ENCODE data around the gene NR6A1. TPM values are rescaled to one million over a fixed set of nuclear protein-coding genes. Genes with fewer than 3 reads are reported as not detected.

NR6A1 gene
- total RNA-seq, 6 donors from 2014 or later: 4.2 to 34.6 (median 8.2) TPM

GRCh38 chr9:124549016-124549415 lies 222.1 kb downstream of the NR6A1 start:
- H3K36me3 ChIP-seq: no peaks in the 10 kb centered on the region
- H3K4me1 ChIP-seq: peaks cover 0 to 6% (median 2%) of the 10 kb centered on the region in 4 donors
- H3K9me3 ChIP-seq: no peaks in the 10 kb centered on the region
- no peak for ATAC-seq (ENCODE audit: low FRiP score in 2 of 2)
- WGBS, 2 donors: 28% methylated on average over 1 of the region's 1 CpG
- no peak overlapping the region for H3K27ac ChIP-seq
- DNase-seq: no peak
- TF ChIP-seq EP300 (IDR thresholded peaks at IDR 0.05): no peak
- no peak for TF ChIP-seq POLR2A (IDR thresholded peaks at IDR 0.05)
- no peak for TF ChIP-seq POLR2AphosphoS5 (IDR thresholded peaks at IDR 0.05)
- TF ChIP-seq, protein P1, sequence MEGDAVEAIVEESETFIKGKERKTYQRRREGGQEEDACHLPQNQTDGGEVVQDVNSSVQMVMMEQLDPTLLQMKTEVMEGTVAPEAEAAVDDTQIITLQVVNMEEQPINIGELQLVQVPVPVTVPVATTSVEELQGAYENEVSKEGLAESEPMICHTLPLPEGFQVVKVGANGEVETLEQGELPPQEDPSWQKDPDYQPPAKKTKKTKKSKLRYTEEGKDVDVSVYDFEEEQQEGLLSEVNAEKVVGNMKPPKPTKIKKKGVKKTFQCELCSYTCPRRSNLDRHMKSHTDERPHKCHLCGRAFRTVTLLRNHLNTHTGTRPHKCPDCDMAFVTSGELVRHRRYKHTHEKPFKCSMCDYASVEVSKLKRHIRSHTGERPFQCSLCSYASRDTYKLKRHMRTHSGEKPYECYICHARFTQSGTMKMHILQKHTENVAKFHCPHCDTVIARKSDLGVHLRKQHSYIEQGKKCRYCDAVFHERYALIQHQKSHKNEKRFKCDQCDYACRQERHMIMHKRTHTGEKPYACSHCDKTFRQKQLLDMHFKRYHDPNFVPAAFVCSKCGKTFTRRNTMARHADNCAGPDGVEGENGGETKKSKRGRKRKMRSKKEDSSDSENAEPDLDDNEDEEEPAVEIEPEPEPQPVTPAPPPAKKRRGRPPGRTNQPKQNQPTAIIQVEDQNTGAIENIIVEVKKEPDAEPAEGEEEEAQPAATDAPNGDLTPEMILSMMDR (IDR thresholded peaks at IDR 0.05): no peak
- H3K4me3 ChIP-seq: no peak overlapping the region
- no peaks in the 10 kb centered on the region for H3K27me3 ChIP-seq

- H3K36me3 ChIP-seq: no peaks in the 10 kb centered on the region
- no peak overlapping the region for H3K4me3 ChIP-seq
- no peaks in the 10 kb centered on the region for H3K27me3 ChIP-seq
- H3K4me1 ChIP-seq: no peaks in the 10 kb centered on the region
- WGBS, 2 donors: 84 to 92% methylated on average over 2 of the region's 2 CpGs
- ATAC-seq (ENCODE audit: low FRiP score in 2 of 2): no peak
- TF ChIP-seq, protein P1 (IDR thresholded peaks at IDR 0.05): no peak
- H3K27ac ChIP-seq: no peak overlapping the region
- H3K9me3 ChIP-seq: no peaks in the 10 kb centered on the region
- no peak for DNase-seq
Measured at GRCh38 chr9:124544535-124544934, 226.6 kb downstream of the NR6A1 start.

DNA sequence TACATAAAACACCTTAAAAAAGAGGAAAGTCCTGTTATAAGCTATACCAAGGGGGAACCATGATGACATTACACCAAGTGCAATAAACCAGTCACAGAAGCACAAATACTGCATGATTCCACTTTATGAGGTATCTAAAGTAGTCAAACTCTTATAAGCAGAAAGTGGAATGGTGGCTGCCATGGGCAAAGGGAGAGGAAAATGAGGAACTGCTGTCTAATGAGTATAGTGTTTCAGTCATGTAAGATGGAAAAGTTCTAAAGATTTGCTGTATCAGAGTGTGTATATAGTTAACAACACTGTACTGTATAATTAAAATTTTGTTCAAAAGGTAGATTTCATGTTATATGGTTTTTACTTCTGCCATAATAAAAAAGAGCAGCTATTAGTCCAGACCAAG lies 229.3 kb downstream of the NR6A1 start:
- ATAC-seq (ENCODE audit: low FRiP score in 2 of 2) (no peak), DNase-seq (no peak)
- no peak overlapping the region for H3K27ac ChIP-seq
- no peaks in the 10 kb centered on the region for H3K36me3 ChIP-seq
- TF ChIP-seq POLR2A (IDR thresholded peaks at IDR 0.05): no peak
- H3K27me3 ChIP-seq: no peaks in the 10 kb centered on the region
- no peaks in the 10 kb centered on the region for H3K9me3 ChIP-seq
- H3K4me1 ChIP-seq: peaks cover 0 to 3% (median 0%) of the 10 kb centered on the region in 4 donors
- no peak overlapping the region for H3K4me3 ChIP-seq

- Histone ChIP-seq H3K36me3 (no peaks in the 10 kb centered on the region), H3K9me3 (no peaks in the 10 kb centered on the region), H3K27me3 (no peaks in the 10 kb centered on the region), H3K4me3 (no peak overlapping the region), H3K4me1 (peaks cover 0 to 3% (median 0%) of the 10 kb centered on the region in 4 donors), H3K27ac (no peak overlapping the region)
- TF ChIP-seq POLR2AphosphoS5 (IDR thresholded peaks at IDR 0.05) (no peak), EP300 (IDR thresholded peaks at IDR 0.05) (no peak), POLR2A (IDR thresholded peaks at IDR 0.05) (no peak)
- TF ChIP-seq, protein P1 (IDR thresholded peaks at IDR 0.05): no peak
- 90 to 96% methylated on average over 8 of the region's 8 CpGs for WGBS, 2 donors
- ATAC-seq (ENCODE audit: low FRiP score in 2 of 2) (no peak), DNase-seq (no peak)
Measured at GRCh38 chr9:124537926-124538325, 233.2 kb downstream of the NR6A1 start.

- DNase-seq: no peak
- no peaks in the 10 kb centered on the region for H3K27me3 ChIP-seq
- H3K27ac ChIP-seq: no peak overlapping the region
- TF ChIP-seq POLR2A (IDR thresholded peaks at IDR 0.05): no peak
- no peak for TF ChIP-seq POLR2AphosphoS5 (IDR thresholded peaks at IDR 0.05)
- TF ChIP-seq, protein P1 (IDR thresholded peaks at IDR 0.05): no peak
- no peak for TF ChIP-seq EP300 (IDR thresholded peaks at IDR 0.05)
- ATAC-seq (ENCODE audit: low FRiP score in 2 of 2): no peak
- no peak overlapping the region for H3K4me3 ChIP-seq
- H3K36me3 ChIP-seq: no peaks in the 10 kb centered on the region
- 90 to 93% methylated on average over 7 to 10 of the region's 10 CpGs for WGBS, 2 donors
- no peaks in the 10 kb centered on the region for H3K9me3 ChIP-seq
- H3K4me1 ChIP-seq: peaks cover 0 to 3% (median 0%) of the 10 kb centered on the region in 4 donors
Measured at GRCh38 chr9:124535846-124536245, 235.3 kb downstream of the NR6A1 start.
